ENCODE measurements around the gene CLCN3.
"Not testable (repeated sequence)": the region's sequence is repeated elsewhere in the genome, so short reads cannot be mapped to it uniquely, and the experiment has no call there.

CLCN3 gene

DNA sequence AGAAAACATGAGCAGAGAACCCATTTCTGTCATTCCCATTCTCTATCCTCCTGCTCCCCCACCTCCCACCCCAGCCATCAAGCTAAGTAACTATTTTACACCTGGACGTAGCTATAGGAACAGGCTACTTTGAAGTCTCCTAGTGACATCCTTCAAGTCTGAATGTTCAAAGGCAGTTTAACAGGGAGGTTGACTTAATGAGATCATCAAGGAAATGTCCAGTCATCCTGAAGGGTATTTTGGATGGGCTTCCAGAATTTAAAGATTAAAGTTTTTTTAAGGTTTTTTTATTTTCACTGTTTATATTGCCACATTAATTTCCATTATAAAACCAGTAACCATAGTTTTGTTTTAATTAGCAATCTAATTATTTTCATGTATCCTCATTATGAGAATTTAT lies 96.3 kb downstream of the CLCN3 start:
- DNase-seq: no peak

DNA sequence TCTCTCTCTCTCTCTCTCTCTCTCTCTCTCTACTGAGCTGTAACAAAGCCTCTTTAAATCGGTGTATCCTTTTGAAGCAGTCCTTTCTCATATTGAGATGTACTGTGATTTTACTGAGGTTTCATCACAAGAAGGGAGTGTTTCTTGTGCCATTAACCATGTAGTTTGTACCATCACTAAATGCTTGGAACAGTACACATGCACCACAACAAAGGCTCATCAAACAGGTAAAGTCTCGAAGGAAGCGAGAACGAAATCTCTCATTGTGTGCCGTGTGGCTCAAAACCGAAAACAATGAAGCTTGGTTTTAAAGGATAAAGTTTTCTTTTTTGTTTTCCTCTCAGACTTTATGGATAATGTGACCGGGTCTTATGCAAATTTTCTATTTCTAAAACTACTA lies 100.2 kb downstream of the CLCN3 start:
- DNase-seq: no peak

DNA sequence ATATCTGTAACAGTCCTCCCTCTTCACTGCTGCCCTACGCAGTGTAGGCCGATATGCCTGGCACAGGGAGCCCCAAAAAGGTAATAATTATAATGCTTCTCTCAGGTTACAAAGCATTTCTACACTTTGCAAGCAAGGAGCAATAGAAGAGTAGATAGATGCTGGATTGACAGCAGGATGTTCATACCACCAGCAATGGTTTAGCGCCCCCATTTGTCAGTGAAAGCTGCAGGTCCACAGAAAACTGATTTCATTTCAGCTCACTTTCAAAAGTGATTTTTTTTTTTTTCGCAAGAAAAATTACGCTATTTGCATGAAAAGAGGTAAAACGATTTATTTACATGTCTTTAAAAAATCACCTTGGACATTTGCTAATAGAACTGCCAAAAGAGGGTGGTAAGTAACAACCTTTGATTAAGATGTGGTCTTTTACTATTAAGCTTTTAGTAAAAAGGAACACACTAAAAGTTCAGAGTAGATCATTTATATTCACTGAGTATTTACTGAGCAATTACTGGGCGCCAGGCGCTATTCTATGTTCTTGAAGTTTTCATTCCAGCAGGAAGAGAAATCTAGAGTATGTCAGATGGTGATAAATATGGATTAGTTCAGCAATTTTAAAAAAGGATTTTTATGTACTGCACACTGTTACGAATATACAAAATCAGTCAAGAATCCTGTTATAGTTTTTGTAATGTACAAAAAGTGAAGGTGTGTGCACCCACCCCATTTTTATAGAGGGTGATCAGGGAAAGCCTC lies 103.0 kb downstream of the CLCN3 start:
- DNase-seq: peak; percentile 59

DNA sequence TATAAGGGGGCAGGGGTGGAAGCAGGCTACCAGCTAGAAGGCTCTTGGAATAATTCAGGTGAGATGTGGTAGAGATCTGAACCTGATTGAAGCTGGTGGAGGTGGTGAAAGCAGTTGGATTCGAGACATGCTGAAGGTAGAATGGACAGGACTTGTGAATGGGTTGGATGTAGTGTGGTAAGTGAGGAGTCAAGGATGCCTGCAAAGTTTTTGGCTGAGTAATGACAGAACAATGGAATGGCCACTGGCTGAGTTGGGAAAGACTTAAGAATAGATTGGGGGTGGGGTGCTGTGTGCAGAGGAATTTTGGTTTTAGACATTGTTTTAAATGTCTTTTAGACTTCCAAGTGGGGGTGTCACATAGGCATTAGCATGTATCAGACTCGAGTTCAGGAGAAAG lies 103.9 kb downstream of the CLCN3 start:
- no peak for DNase-seq

DNA sequence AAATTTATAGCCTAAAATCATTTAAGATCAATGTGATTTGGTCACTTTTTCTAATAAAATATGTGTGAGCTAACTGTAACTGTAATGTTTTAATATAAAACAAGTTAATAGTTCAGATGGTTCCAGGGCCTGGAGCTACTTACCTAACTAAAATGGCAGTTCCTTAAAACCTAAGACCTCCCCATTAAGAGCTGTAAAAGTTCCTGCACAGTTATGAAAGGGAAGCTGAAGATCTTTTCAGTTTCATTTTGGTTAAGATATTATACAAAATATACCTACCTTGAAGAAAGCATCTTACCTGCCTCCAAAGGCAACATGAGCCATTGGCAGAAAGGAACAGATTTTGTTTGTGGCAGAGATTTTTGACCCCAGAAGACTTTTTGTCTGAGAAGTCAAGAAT lies 107.2 kb downstream of the CLCN3 start:
- no peak for DNase-seq

DNA sequence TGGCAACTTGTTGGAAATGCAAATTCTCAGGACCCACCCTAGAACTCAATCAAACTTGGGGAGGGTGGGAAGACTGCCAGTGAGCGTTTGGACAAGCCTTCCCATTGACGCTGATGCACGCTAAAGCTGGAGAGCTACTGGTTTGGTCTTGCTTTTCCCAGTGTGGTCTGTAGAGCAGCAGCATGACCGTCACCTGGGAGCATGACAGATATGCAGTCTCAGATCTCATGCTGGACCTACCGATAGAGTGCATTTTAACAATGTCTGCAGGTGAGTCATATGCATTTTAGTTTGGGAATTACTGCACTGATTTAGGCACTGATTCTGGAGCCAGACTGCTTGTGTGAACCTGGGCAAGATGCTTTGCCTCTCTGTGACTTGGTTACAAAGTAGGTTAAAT lies 110.2 kb downstream of the CLCN3 start:
- no peak for DNase-seq

DNA sequence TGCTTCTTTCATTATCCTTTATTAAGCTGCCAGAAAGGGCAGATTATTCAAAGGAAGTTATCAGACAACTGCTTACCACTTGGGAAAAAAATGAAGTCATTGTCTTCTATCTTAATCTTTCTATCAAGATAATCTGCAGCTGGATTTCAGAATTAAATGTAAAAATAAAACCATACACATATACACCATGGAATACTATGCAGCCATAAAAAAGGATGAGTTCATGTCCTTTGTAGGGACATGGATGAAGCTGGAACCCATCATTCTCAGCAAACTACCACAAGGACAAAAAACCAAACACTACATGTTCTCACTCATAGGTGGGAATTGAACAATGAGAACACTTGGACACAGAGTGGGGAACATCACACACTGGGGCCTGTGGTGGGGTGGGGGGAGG lies 118.2 kb downstream of the CLCN3 start:
- DNase-seq: not testable (repeated sequence)

DNA sequence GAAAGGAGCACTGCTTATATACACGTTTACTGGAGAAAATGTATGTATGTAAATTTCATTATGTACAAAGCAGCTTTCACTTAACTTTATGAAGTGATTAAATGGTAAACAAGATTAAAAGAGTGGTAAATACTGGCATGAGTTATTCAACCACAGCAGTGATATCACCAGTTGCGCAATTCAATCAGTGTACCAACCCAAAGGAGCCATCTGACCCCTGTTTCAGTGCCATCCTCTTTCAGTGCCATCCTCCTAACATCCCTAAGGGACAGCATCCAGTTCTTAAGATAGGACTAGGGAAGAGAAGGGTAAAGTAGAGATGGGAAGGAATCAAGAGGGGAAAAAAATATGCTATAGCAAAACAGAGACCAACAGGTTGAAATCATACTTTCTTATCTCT lies 121.2 kb downstream of the CLCN3 start:
- no peak for DNase-seq

DNA sequence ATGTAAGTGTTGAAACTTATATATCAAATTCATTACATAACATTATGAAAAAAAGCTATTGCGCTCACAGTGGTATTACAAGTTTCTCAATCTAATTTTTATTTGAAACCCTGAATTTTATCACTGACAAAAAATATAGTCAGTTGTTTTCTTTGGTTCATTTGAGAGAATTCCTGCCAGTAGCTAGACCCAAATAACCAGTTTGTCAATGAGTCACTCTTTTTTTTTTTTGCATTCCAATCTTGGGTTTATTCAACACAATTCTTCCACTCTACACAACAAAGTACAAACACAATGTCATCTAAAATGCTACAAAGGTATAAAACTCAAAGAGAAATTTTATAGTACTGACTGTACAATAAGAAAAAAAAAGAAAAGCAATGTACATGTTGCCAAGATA lies 124.2 kb downstream of the CLCN3 start:
- no peak for DNase-seq

DNA sequence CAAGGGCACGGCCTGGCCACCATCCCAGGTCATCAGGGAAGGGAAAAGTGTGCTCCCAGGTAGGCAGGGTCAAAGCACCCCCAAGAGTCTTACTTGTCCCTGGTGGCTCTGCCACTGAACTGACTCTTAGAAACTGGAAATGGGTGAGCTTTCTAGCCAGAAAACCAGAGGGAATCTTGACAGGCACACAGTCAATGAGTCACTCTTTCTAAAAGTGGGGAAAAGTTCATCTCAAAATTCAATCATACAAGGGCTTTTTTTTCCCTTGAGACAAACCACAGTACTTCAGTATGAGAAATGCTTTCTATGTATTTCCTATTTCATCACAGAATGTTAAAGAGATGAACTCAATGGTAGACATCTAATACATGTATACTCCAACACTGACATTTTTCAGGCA lies 124.9 kb downstream of the CLCN3 start:
- no peak for DNase-seq

DNA sequence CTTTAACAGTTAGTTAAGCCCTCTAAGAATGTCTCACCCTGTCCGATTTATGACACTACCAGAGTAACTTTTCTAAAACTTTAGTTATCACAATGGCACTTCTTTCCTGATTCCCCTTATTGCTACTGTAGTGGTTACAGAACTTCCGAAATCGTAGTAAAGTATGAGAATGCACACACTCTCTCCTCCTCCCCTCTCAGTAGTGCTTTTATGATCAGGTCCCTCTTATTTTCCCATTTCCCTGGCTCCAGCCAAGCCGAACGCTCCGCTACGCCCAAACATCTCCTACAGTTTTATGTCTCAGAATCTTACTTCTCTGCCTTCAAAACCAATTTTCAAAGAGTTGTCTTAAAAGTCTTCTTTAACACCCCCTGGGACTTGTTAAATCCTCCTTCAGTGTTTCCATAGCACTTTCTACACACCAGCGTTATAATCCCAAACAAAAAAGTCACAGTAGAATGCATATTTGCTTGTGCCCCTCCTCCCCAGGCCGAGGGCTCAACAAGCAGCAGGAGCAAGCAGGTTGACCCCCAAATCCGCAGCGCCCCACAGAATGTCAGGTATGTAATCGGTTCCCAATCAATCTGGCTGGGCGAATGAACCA lies 136.7 kb downstream of the CLCN3 start:
- peak; percentile 56 for DNase-seq

DNA sequence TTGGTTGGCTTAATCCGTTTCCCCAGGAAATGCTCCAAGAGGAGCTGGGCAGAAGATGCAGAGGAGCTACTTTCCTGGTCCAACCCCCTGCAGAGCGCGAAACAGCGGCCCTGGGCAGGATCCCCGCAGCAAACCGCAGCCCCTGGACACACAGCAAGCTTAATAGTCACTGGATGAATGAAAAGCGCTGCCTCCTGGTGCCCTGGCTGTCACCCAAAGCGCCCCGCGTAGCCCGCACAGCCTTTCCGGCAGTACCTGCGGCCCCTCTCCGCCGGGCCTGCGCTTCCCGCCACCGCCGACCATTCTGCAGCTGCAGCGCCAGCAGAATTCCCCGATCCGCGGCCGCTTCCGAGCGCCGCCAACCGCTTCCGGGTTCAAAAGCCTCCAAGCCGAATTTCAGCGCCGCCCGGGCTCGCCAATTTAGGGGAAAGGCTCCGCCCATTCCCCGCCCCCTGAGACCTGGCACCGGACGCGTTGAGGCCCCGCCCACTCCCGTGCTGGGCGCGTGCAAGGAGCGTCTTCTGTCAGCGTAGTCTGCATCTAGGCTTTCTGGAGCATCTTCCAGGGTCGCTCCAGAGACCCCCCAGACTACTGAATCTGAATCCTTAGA lies 137.3 kb downstream of the CLCN3 start, which contains the start of gene HPF1:
TSS of gene HPF1 (minus strand) at position 370 of the 610 bp plus-strand sequence. CDS start at position 303, 67 bp downstream.
- DNase-seq: peak; percentile 99

DNA sequence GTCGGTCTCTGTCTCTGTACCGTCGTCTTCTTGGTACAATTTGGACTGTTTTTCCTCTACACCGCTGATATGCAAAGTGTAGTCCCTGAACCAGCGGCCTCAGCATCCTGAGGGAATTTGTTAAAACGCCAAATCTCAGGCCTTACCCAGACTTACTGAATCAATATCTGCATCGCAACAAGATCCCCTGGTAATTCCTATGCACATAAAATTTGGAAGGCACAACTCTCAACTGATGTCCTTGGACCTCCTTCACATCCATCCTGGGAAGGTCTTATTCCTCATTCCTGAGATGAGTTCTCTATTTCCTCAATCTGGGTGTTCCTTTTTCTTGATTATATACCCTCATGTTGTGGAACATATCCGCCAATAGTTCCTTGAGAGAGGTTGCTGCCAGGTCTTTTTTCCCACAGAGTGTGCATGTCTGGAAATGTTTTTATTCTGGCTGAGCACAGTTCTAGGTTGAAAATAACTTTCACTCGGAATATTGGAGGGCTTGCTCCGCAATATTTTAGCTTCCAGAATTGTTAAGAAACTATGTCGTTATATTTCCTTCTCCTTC lies 138.1 kb downstream of the CLCN3 start:
- no peak for DNase-seq

DNA sequence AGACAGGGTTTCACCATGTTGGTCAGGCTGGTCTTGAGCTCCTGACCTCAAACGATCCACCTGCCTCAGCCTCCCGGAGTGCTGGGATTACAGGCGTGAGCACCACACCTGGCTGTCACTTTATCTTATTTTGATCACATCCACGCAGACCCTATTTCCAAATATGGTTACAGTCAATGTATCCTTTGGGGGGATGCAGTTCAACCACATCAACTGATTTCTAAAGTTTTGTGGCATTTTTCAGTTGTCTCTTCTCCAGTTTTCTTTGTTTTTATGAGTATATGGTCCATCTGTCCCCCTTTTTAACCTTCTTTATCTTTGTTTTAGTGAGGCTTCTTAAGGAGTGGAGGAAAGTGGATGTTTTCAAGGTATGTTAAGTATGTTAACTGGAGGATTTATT lies 141.5 kb downstream of the CLCN3 start:
- DNase-seq: no peak

DNA sequence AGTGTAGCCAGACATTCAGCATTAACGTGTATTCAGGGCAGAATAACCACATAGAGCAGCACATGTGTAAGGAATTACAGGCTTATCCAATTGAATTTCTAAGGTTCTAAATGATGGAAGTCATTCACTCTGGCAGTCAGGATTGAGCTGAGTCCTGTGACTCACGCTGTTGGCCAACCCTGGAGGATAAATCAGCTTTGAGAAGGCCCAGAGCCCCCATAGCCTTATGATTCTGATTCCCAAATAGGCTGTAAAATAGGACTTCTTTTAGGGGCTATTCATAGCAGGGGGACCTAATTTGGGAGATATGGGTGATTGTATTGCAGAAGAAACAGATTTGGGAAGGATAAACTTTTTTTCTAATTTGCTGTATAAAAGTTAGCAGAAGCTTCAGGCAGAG lies 145.5 kb downstream of the CLCN3 start:
- DNase-seq: no peak

DNA sequence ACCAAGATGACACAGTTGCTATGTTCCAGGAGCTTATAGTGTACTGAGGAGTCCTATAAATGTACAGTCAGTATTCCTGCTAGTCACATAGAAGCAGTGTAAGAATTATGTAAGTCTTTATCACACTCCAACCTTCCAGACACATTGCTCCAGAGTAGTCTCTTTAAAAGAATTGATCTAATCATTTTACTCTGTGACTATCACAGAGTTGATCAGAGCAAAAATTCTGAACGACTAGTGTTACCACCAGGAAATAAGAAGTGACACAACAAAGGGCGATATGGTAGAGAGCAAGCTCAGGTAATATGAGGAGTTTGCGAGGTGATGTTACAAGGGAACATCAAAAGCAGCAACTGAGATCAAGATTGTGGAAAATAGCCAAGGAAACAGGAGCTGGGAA lies 146.4 kb downstream of the CLCN3 start:
- DNase-seq: no peak

DNA sequence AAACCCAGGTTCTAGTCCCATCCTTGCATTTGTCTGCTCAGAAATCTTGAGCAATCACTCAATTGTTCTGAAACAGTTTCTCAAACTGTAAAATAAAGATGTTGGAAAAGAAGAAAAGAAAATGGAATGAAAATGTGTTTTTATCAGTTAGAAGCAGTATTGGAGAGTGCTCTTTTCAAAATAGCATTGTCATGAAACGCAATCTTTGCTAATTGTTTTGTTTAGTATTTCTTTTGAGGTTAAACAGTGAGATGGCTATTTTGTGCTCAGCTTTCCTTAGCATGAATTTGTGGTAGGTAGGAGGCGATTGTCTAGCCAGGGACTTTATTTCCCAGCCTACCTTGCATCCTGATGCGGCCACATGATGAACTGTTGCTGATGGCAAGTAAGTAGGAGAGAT lies 148.0 kb downstream of the CLCN3 start:
- no peak for DNase-seq

DNA sequence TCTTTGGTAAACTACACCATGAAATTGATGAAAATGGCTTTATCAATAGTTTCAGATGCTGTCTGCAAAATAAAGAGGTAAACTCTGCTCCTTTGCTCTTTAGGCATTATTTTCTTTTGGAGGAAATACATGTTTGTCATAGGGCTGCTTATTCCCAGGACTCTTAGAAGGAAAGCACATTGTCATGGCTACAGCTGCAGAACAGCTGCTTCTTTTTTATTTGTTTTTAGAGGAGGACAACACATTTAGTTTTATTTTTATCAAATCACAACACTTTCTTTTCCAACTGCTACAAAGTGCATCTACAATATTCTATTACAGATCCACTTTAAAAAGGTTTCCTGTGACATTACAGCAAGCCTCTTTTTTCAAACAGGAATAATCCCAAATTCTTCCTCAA lies 150.0 kb downstream of the CLCN3 start:
- no peak for DNase-seq

DNA sequence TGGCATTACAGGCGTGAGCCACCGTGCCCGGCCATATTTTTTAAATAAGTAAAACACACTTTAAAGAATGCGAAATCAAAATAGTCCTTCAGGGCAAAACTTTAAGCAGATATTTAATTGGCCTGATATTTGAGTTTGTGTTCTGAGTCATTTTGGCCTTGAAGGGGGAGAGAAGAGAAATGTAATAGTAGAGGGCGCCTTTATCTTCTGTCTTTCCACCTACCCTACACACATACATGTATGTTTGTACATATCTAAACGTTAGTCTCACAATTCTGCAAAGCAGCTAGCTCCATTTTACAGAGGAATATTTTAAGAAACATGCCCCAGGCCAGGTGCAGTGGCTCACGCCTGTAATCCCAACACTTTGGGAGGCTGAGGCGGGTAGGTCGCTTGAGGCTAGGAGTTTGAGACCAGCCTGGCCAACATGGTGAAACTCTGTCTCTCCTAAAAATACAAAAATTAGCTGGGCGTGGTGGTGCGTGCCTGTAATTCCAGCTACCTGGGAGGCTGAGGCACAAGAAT lies 151.2 kb downstream of the CLCN3 start:
- not testable (repeated sequence) for DNase-seq
